ENCODE measurements around the gene MYCN. TPM values are rescaled to one million over a fixed set of nuclear protein-coding genes. Genes with fewer than 3 reads are reported as not detected.

The MYCN gene
- polyA plus RNA-seq, 1 donor (not counting 4 experiments of a cell fraction or from before 2014, with no cell fraction given), result not detected

GRCh38 chr2:15982285-15983044, 42.1 kb downstream of the MYCN start:
- DNase-seq (ENCODE audit: low read depth, low spot score), result no peak
- no peak for FAIRE-seq
- no peak for TF ChIP-seq CTCF (optimal IDR thresholded peaks at IDR 0.05 in 1 of 3, IDR thresholded peaks at IDR 0.05 in 1 of 3, conservative IDR thresholded peaks at IDR 0.05 in 1 of 3; ENCODE audit: extremely low read depth in 1 of 3, insufficient read depth in 2 of 3, low read length in 3 of 3)
- no peak for TF ChIP-seq EZH2 (IDR thresholded peaks at IDR 0.05; ENCODE audit: low read length)
- Histone ChIP-seq H3K9ac (ENCODE audit: control insufficient read depth, extremely low read depth, insufficient read depth, low read length) (no peak overlapping the region), H3K9me3 (ENCODE audit: control insufficient read depth, low read depth, low read length) (no peaks in the 10 kb centered on the region), H3K79me2 (ENCODE audit: control insufficient read depth, insufficient read depth, low read length) (no peaks in the 10 kb centered on the region), H3K4me2 (ENCODE audit: control insufficient read depth, extremely low read depth, insufficient read depth, low read depth, low read length) (no peak overlapping the region), H3K27ac (ENCODE audit: control insufficient read depth, insufficient read depth, low read length) (no peak overlapping the region), H3K27me3 (ENCODE audit: control insufficient read depth, extremely low read depth, insufficient read depth, low read length) (no peaks in the 10 kb centered on the region), H4K20me1 (ENCODE audit: control insufficient read depth, extremely low read depth, insufficient read depth, low read length) (no peaks in the 10 kb centered on the region), H3K4me3 (ENCODE audit: control insufficient read depth in 2 of 3, extremely low read depth in 1 of 3, insufficient read depth in 2 of 3, low read depth in 1 of 3, low read length in 3 of 3) (no peak overlapping the region), H3K4me1 (ENCODE audit: control insufficient read depth, extremely low read depth, insufficient read depth, low read length) (no peaks in the 10 kb centered on the region), H2AFZ (ENCODE audit: control insufficient read depth, low read length) (no peak overlapping the region), H3K36me3 (ENCODE audit: control insufficient read depth in 2 of 2, extremely low read depth in 1 of 2, insufficient read depth in 2 of 2, low read length in 2 of 2) (no peaks in the 10 kb centered on the region), H3K9me1 (ENCODE audit: control insufficient read depth, extremely low read depth, insufficient read depth, low read length) (no peaks in the 10 kb centered on the region)
- dilution Hi-C loops (cut with MboI; ENCODE audit: extremely low pct_ligation_motif_present, low sequenced_read_pairs), result no loop called here

DNA sequence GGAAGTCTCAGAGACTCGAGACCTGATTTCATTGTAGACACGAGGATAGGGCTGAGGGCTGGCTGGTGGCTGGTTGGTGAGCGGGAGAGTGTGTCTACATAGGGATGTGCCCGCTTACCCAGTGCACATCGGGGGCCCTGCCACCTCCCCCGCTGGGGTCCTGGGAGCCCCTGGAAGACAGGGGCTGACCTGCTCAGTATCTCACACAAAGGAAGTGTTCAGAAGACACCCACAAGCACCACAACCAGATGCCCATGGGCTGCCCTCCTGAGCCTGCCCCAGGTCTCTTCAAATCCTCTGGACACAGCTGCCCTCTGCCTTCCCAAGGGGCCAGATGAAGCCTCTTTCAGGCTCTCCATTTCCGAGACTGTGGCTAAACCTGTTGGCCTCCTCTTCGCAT, 43.1 kb downstream of the MYCN start:
- H3K4me1 ChIP-seq (ENCODE audit: control insufficient read depth, extremely low read depth, insufficient read depth, low read length), result no peaks in the 10 kb centered on the region
- H3K9me1 ChIP-seq (ENCODE audit: control insufficient read depth, extremely low read depth, insufficient read depth, low read length), result no peaks in the 10 kb centered on the region
- H3K27ac ChIP-seq (ENCODE audit: control insufficient read depth, insufficient read depth, low read length), result no peak overlapping the region
- DNase-seq (ENCODE audit: low read depth, low spot score) (no peak), FAIRE-seq (no peak)
- no peaks in the 10 kb centered on the region for H3K9me3 ChIP-seq (ENCODE audit: control insufficient read depth, low read depth, low read length)
- dilution Hi-C loops (cut with MboI; ENCODE audit: extremely low pct_ligation_motif_present, low sequenced_read_pairs), result no loop called here
- H3K4me2 ChIP-seq (ENCODE audit: control insufficient read depth, extremely low read depth, insufficient read depth, low read depth, low read length), result no peak overlapping the region
- no peaks in the 10 kb centered on the region for H4K20me1 ChIP-seq (ENCODE audit: control insufficient read depth, extremely low read depth, insufficient read depth, low read length)
- H2AFZ ChIP-seq (ENCODE audit: control insufficient read depth, low read length), result no peak overlapping the region
- TF ChIP-seq EZH2 (IDR thresholded peaks at IDR 0.05; ENCODE audit: low read length) (no peak), CTCF (optimal IDR thresholded peaks at IDR 0.05 in 1 of 3, IDR thresholded peaks at IDR 0.05 in 1 of 3, conservative IDR thresholded peaks at IDR 0.05 in 1 of 3; ENCODE audit: extremely low read depth in 1 of 3, insufficient read depth in 2 of 3, low read length in 3 of 3) (no peak)
- no peaks in the 10 kb centered on the region for H3K27me3 ChIP-seq (ENCODE audit: control insufficient read depth, extremely low read depth, insufficient read depth, low read length)
- H3K9ac ChIP-seq (ENCODE audit: control insufficient read depth, extremely low read depth, insufficient read depth, low read length), result no peak overlapping the region
- H3K79me2 ChIP-seq (ENCODE audit: control insufficient read depth, insufficient read depth, low read length), result no peaks in the 10 kb centered on the region
- no peaks in the 10 kb centered on the region for H3K36me3 ChIP-seq (ENCODE audit: control insufficient read depth in 2 of 2, extremely low read depth in 1 of 2, insufficient read depth in 2 of 2, low read length in 2 of 2)
- no peak overlapping the region for H3K4me3 ChIP-seq (ENCODE audit: control insufficient read depth in 2 of 3, extremely low read depth in 1 of 3, insufficient read depth in 2 of 3, low read depth in 1 of 3, low read length in 3 of 3)

All from keratinocyte (primary cell).